ENCODE measurements around the gene MAP3K8.

- no peak for TF ChIP-seq CTCF (IDR thresholded peaks at IDR 0.05)
- no peak for TF ChIP-seq POLR2A (IDR thresholded peaks at IDR 0.05)
These were observed 35.8 kb upstream of the MAP3K8 start for GRCh38 chr10:30398193-30398592.

All from testis (tissue), 2 donors.